ENCODE measurements around the gene PRKAR2A. TPM values are rescaled to one million over a fixed set of nuclear protein-coding genes. Genes with fewer than 3 reads are reported as not detected.

The PRKAR2A gene
- total RNA-seq, 1 donor from 2014 or later, result 25.2 TPM

Other genes with a start within 250 kb of the PRKAR2A start
- 180 and 183 TPM in 2 replicates for gene UQCRC1, start 238.2 kb downstream of the PRKAR2A start, total RNA-seq
- gene TMEM89, start 226.1 kb downstream of the PRKAR2A start, total RNA-seq, result 0.77 and 1.4 TPM in 2 replicates
- 43.7 and 47.3 TPM in 2 replicates for gene SLC26A6, start 212.4 kb downstream of the PRKAR2A start, total RNA-seq
- gene CELSR3, start 185.0 kb downstream of the PRKAR2A start, total RNA-seq, result 11.1 and 11.2 TPM in 2 replicates
- 34.1 and 37.8 TPM in 2 replicates for gene NCKIPSD, start 162.0 kb downstream of the PRKAR2A start, total RNA-seq
- gene IP6K2, start 130.7 kb downstream of the PRKAR2A start, total RNA-seq, result 59.3 and 59.9 TPM in 2 replicates
- gene SLC25A20, start 51.0 kb upstream of the PRKAR2A start, total RNA-seq, result 28.6 and 30.0 TPM in 2 replicates
- gene ARIH2, start 71.0 kb upstream of the PRKAR2A start, total RNA-seq, result 114 and 119 TPM in 2 replicates
- gene P4HTM, start 142.4 kb upstream of the PRKAR2A start, total RNA-seq, result 37.9 and 39.8 TPM in 2 replicates
- 156 TPM in 2 replicates for gene WDR6, start 159.5 kb upstream of the PRKAR2A start, total RNA-seq
- 21.9 and 23.7 TPM in 2 replicates for gene DALRD3, start 170.7 kb upstream of the PRKAR2A start, total RNA-seq
- gene NDUFAF3, start 174.2 kb upstream of the PRKAR2A start, total RNA-seq, result 110 and 111 TPM in 2 replicates
- 259 and 264 TPM in 2 replicates for gene IMPDH2, start 181.5 kb upstream of the PRKAR2A start, total RNA-seq
- 138 and 147 TPM in 2 replicates for gene QRICH1, start 246.2 kb upstream of the PRKAR2A start, total RNA-seq

Measured in T-helper 2 cell treated with Interferon-gamma antibody and Interleukin-4, amounts not matched to agents 100 ng/mL and 5 ng/mL, for 36 hours (primary cell).